Ovary (tissue), 9 donors: ENCODE data around the gene DAGLB. TPM values are rescaled to one million over a fixed set of nuclear protein-coding genes. Genes with fewer than 3 reads are reported as not detected.

Experiments
- DNase-seq, 5 donors: peaks; one replicate each; pipeline ENCODE4 v3.0.0-alpha.2; 2019 to 2020
- H3K27ac ChIP-seq, 2 donors: fragments of 200-600 bp; one replicate each; pipeline versions ENCODE4 v1.5.1 to v1.8.0; 2019 to 2022
- H3K27me3 ChIP-seq: fragments of 200-600 bp; one replicate; pipeline ENCODE4 v1.8.0; 2022
- H3K36me3 ChIP-seq: fragments of 200-600 bp; sonication (generic); one replicate; pipeline ENCODE4 v1.5.1; 2019
- H3K4me1 ChIP-seq: one replicate; pipeline ENCODE4 v1.8.1; 2013; ENCODE audit warnings: mild to moderate bottlenecking, moderate library complexity; ENCODE audit not compliant: insufficient read depth
- H3K4me3 ChIP-seq: fragments of 200-600 bp; sonication (generic); one replicate; pipeline ENCODE4 v1.5.1; 2017
- H3K9me3 ChIP-seq, 2 donors: fragments of 200-600 bp in 1 of 2; sonication (generic) in 1 of 2; one replicate each; pipeline versions ENCODE4 v1.5.1 to v1.8.1; 2013 to 2019; ENCODE audit warnings: mild to moderate bottlenecking in 1 of 2, moderate library complexity in 1 of 2
- EP300 ChIP-seq: sonication (generic); formaldehyde crosslinking; IDR thresholded peaks from one replicate; pipeline ENCODE4 v1.6.1; 2017; ENCODE audit warnings: antibody characterized with exemption
- POLR2A ChIP-seq: fragments of 450-650 bp; IDR thresholded peaks from one replicate; pipeline ENCODE4 v1.6.1; 2017; ENCODE audit warnings: antibody characterized with exemption, mild to moderate bottlenecking, moderate library complexity
- WGBS, 3 donors: extraction: QIAGEN DNeasy Blood & Tissue Kit in 1 of 3; methylation state at CpG; one replicate each; pipeline versions ENCODE4 v1.1.5 to v1.1.7; 2013 to 2017; 5-methylcytosine and 5-hydroxymethylcytosine counted together
- intact Hi-C, 4 donors: fragments of 100-400 bp; cut with DNase I; formaldehyde crosslinking; loops; one replicate each; pipeline versions ENCODE4 v1.11.0 to v1.15.1; 2022 to 2023
- polyA plus RNA-seq, 2 donors: library from polyadenylated mRNA; stranded (reverse); fragments of 200-250 nt in 1 of 2; fragments of 350-450 nt in 1 of 2; fragmentation: Illumina TruSeq in 1 of 2; extraction: RNeasy Lipid Tissue Mini Kit (QIAGEN cat#74804) in 1 of 2; gene quantifications; one replicate each; pipeline ENCODE4 v1.2.3, GENCODE V29; 2013 to 2014
- total RNA-seq, 7 donors: library from RNA; depleted of rRNA in 2 of 7; stranded (reverse); fragments of >200 nt in 2 of 7; fragmentation: NEBNext Ultra II Directional in 3 of 7; extraction: Animal tissue kit (Norgen Biotek cat#: 25700) in 3 of 7; gene quantifications; one replicate each; pipeline versions ENCODE4 v1.1.0 to v1.2.4, GENCODE V29; 2016 to 2023
- TF ChIP-seq, protein P1 (sequence below), 3 donors: fragments of 450-650 bp in 2 of 3; fragments of 200-600 bp in 1 of 3; IDR thresholded peaks; one replicate each; pipeline versions ENCODE4 v1.5.1 to v1.8.0; 2016 to 2022; ENCODE audit warnings: antibody characterized with exemption in 3 of 3, mild to moderate bottlenecking in 1 of 3
- donor health status: DM: no; HTN: no; CAD: no; lungs with moderate emphysema.
- donor health status: DM: no; HTN: no; CAD: no.
- donor health status: Bipolar disorder and iron deficiency.
- donor health status: DM: yes; HTN: yes; CAD: no.
- donor health status: DM: no; HTN: no; CAD: no.
- donor health status: DM: yes; HTN: yes; CAD: no.

Gene DAGLB
- total and polyA plus RNA-seq, 9 donors: 8.8 to 22.4 (median 15.3) TPM

DNA sequence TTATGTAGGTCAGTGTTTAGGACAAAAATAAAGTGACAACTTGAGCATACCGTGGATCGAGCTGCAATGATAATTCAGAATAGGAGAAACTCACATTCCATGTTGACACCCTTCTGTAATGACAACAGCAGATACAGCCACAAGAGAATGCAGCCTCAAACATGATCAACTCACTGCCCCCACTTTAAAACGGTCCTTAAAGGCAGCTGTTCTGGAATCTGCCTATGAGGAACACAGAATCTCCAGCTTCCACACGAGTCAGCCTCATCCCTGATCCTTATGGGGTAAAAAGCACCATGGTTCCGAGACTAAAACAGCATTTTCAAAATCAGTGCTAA lies 32.5 kb upstream of the DAGLB start:
- DNase-seq: no peak
- no peaks in the 10 kb centered on the region for H3K27me3 ChIP-seq
- WGBS, 3 donors: 33 to 41% (median 34%) methylated on average over 5 of the region's 5 CpGs
- TF ChIP-seq, protein P1, sequence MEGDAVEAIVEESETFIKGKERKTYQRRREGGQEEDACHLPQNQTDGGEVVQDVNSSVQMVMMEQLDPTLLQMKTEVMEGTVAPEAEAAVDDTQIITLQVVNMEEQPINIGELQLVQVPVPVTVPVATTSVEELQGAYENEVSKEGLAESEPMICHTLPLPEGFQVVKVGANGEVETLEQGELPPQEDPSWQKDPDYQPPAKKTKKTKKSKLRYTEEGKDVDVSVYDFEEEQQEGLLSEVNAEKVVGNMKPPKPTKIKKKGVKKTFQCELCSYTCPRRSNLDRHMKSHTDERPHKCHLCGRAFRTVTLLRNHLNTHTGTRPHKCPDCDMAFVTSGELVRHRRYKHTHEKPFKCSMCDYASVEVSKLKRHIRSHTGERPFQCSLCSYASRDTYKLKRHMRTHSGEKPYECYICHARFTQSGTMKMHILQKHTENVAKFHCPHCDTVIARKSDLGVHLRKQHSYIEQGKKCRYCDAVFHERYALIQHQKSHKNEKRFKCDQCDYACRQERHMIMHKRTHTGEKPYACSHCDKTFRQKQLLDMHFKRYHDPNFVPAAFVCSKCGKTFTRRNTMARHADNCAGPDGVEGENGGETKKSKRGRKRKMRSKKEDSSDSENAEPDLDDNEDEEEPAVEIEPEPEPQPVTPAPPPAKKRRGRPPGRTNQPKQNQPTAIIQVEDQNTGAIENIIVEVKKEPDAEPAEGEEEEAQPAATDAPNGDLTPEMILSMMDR (IDR thresholded peaks at IDR 0.05): no peak
- TF ChIP-seq POLR2A (no peak), EP300 (no peak)
- peaks cover 15% of the 10 kb centered on the region for H3K4me1 ChIP-seq
- H3K9me3 ChIP-seq: peaks cover 0 to 2% of the 10 kb centered on the region in 2 donors
- intact Hi-C loops: no loop called here
- H3K27ac ChIP-seq: no peak overlapping the region
- H3K4me3 ChIP-seq: no peak overlapping the region
- H3K36me3 ChIP-seq: no peaks in the 10 kb centered on the region

DNA sequence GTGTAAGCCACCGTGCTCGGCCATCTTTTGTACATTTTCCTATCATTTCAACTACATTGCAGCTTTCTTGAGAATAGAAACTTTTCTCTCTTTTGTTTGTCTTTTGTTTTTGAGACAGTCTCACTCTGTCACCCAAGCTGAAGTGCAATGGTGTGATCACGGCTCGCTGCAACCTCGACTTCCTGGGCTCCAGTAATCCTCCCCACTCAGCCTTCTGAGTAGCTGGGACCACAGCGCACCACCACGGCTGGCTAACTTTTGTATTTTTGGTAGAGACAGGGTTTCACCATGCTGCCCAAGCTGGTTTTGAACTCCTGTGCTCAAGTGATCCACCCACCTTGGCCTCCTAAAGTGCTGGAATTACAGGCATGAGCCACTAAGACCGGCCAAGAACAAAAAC lies 31.3 kb upstream of the DAGLB start:
- peaks cover 0 to 2% of the 10 kb centered on the region in 2 donors for H3K9me3 ChIP-seq
- H3K27ac ChIP-seq: no peak overlapping the region
- WGBS, 3 donors: 84 to 86% (median 86%) methylated on average over 8 of the region's 8 CpGs
- DNase-seq: no peak
- intact Hi-C loops: no loop called here
- peaks cover 16% of the 10 kb centered on the region for H3K4me1 ChIP-seq
- H3K36me3 ChIP-seq: no peaks in the 10 kb centered on the region
- no peak for TF ChIP-seq POLR2A
- TF ChIP-seq, protein P1 (IDR thresholded peaks at IDR 0.05): no peak
- TF ChIP-seq EP300: no peak
- H3K27me3 ChIP-seq: no peaks in the 10 kb centered on the region
- no peak overlapping the region for H3K4me3 ChIP-seq

DNA sequence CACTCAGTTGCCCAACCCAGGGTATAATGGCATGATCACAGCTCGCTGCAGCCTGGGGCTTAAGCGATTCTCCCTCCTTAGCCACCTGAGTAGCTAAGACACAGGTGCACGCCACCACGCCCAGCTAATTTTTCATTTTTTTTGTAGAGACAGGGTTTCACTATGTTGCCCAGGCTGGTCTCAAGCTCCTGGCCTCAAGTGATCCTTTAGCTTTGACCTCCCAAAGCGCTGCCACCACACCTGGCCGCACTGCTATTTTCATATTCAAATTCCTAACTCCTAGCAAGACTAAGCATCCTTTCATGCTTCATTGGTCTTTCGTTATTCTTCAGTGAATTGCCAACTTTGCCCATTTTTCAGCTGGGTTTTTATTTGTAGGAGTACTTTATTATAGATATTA lies 30.4 kb upstream of the DAGLB start:
- DNase-seq: no peak
- H3K36me3 ChIP-seq: no peaks in the 10 kb centered on the region
- WGBS, 3 donors: 92% methylated on average over 7 of the region's 7 CpGs
- H3K4me1 ChIP-seq: peaks cover 16% of the 10 kb centered on the region
- no peaks in the 10 kb centered on the region for H3K27me3 ChIP-seq
- H3K4me3 ChIP-seq: no peak overlapping the region
- H3K27ac ChIP-seq: no peak overlapping the region
- H3K9me3 ChIP-seq: no peaks in the 10 kb centered on the region
- intact Hi-C loops: no loop called here
- TF ChIP-seq EP300 (no peak), POLR2A (no peak)
- TF ChIP-seq, protein P1 (IDR thresholded peaks at IDR 0.05): no peak

DNA sequence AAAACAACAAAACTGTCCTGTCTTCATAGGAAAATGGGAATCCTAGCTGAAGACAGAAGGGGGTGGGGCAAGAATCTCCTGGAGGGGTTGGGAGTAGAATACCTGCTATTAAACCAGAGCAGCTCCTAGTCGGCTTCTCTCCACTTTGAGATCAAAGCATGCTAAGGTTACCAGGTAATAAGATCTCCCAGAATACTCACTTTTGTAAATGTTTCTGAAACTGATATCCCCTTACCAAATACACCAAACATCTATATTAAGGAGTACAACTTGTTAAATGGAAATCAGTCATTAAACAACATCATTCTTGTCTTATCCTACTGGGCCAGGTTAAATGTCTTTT lies 29.5 kb upstream of the DAGLB start:
- no peaks in the 10 kb centered on the region for H3K9me3 ChIP-seq
- H3K36me3 ChIP-seq: no peaks in the 10 kb centered on the region
- DNase-seq: no peak
- 39 to 47% (median 47%) methylated on average over 1 of the region's 1 CpG for WGBS, 3 donors
- H3K27ac ChIP-seq: no peak overlapping the region
- H3K4me1 ChIP-seq: peaks cover 15% of the 10 kb centered on the region
- no peaks in the 10 kb centered on the region for H3K27me3 ChIP-seq
- no peak overlapping the region for H3K4me3 ChIP-seq
- TF ChIP-seq, protein P1 (IDR thresholded peaks at IDR 0.05): no peak
- TF ChIP-seq POLR2A (no peak), EP300 (no peak)
- intact Hi-C loops: no loop called here
